GM19099 (cell line): ENCODE results near the gene WNK2.

ENCODE experiments used
- POLR2A ChIP-seq: IDR thresholded peaks from 3 replicates; pipeline ENCODE4 v1.6.1; 2011; ENCODE audit warnings: low read depth; ENCODE audit not compliant: insufficient read length; ENCODE audit errors: extremely low read depth

WNK2 gene

GRCh38 chr9:93321220-93321610, 137.3 kb downstream of the WNK2 start:
- TF ChIP-seq POLR2A, result no peak

GRCh38 chr9:93324191-93324834, 140.4 kb downstream of the WNK2 start:
- TF ChIP-seq POLR2A, result no peak

GRCh38 chr9:93325307-93326035, 141.5 kb downstream of the WNK2 start:
- no peak for TF ChIP-seq POLR2A

GRCh38 chr9:93326056-93326455, 142.1 kb downstream of the WNK2 start:
- TF ChIP-seq POLR2A, result no peak

GRCh38 chr9:93326654-93327053, 142.7 kb downstream of the WNK2 start:
- TF ChIP-seq POLR2A, result no peak

GRCh38 chr9:93329629-93330280, 145.8 kb downstream of the WNK2 start:
- TF ChIP-seq POLR2A, result no peak

GRCh38 chr9:93332317-93332716, 148.4 kb downstream of the WNK2 start:
- TF ChIP-seq POLR2A, result no peak

GRCh38 chr9:93336720-93337119, 152.8 kb downstream of the WNK2 start:
- no peak for TF ChIP-seq POLR2A

- TF ChIP-seq POLR2A, result no peak
Measured at GRCh38 chr9:93340091-93340490, 156.2 kb downstream of the WNK2 start.

GRCh38 chr9:93343663-93344062, 159.7 kb downstream of the WNK2 start:
- TF ChIP-seq POLR2A, result no peak

GRCh38 chr9:93345643-93346230, 161.8 kb downstream of the WNK2 start:
- no peak for TF ChIP-seq POLR2A

GRCh38 chr9:93346231-93347112, 162.5 kb downstream of the WNK2 start:
- TF ChIP-seq POLR2A, result no peak

GRCh38 chr9:93354451-93354850, 170.5 kb downstream of the WNK2 start:
- no peak for TF ChIP-seq POLR2A

- TF ChIP-seq POLR2A, result no peak
Measured at GRCh38 chr9:93355827-93356226, 171.9 kb downstream of the WNK2 start.

GRCh38 chr9:93357649-93358048, 173.7 kb downstream of the WNK2 start:
- no peak for TF ChIP-seq POLR2A

- TF ChIP-seq POLR2A, result no peak
Measured at GRCh38 chr9:93361995-93362394, 178.1 kb downstream of the WNK2 start.
